ENCODE measurements around the gene MAP2.

Gene MAP2

GRCh38 chr2:209610631-209611030 lies 186.8 kb downstream of the MAP2 start:
- POLR2A ChIA-PET, result interaction anchor here (1.0 kb wide), 1 partner anchor 922 kb away, joined by 5 read pairs; no protein-coding TSS in a partner anchor

DNA sequence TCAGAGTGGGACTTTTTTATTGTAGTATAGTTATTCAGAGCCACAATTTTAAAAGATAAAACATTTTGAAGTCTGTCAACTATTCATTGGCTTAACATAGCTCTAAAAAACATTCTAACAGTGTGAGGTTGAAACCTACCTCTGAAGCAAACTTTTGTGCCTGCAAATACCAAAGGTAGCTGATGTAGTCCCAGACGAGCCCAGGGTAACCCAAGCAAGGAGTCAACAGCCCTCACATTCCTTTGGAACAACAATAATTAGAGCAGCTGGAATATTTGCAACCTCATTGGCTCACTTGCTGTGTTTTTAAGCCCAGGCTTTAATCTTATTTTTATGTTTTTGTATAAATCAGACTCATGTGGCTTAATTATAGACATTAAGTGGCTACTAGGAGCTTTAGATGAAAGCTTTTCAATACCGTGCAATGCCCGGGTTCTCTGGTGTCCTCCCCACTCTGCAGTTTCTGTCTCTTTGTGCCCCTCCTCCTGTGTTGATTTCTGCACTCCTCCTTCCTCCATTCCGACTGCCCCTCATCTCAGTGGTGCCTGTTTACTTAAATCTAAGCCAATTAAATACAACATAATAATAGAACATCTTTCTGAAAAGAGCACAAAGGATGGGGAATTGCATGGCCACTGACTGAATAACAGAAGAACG lies 189.9 kb downstream of the MAP2 start:
- no peak for DNase-seq
- H3K4me1 ChIP-seq (ENCODE audit: control extremely low read depth in 1 of 4, control insufficient read depth in 4 of 4, insufficient read depth in 4 of 4, low read length in 3 of 4), result no peaks in the 10 kb centered on the region
- ChIA-PET CTCF (no interaction called here), POLR2A (no interaction called here)
- H3K36me3 ChIP-seq (ENCODE audit: control insufficient read depth in 4 of 4, insufficient read depth in 4 of 4, low read length in 3 of 4), result no peaks in the 10 kb centered on the region
- H3K27me3 ChIP-seq (replicated peaks in 2 of 5; ENCODE audit: control insufficient read depth in 4 of 5, insufficient read depth in 5 of 5, low read length in 4 of 5), result peaks cover 0 to 7% (median 0%) of the 10 kb centered on the region in 5 experiments
- H3K27ac ChIP-seq (ENCODE audit: insufficient read depth in 1 of 2, low read depth in 1 of 2, low read length in 2 of 2, poor library complexity in 1 of 2, severe bottlenecking in 2 of 2), result no peak overlapping the region
- WGBS (ENCODE audit: insufficient coverage), result 64% methylated on average over 4 of the region's 5 CpGs
- no peak overlapping the region for H3K4me3 ChIP-seq (ENCODE audit: control insufficient read depth in 1 of 7, extremely low read depth in 1 of 7, insufficient read depth in 4 of 7, low read depth in 2 of 7, low read length in 6 of 7)
- peaks cover 0 to 4% (median 0%) of the 10 kb centered on the region in 5 experiments for H3K9me3 ChIP-seq (ENCODE audit: control extremely low read depth in 1 of 5, control insufficient read depth in 4 of 5, insufficient read depth in 2 of 5, low read depth in 1 of 5, low read length in 4 of 5)

More at GRCh38 chr2:209610631-209611030, 186.8 kb downstream of the MAP2 start:
- Histone ChIP-seq H3K27me3 (replicated peaks in 2 of 5; ENCODE audit: control insufficient read depth in 4 of 5, insufficient read depth in 5 of 5, low read length in 4 of 5) (peaks cover 0 to 7% (median 0%) of the 10 kb centered on the region in 5 experiments), H3K9me3 (ENCODE audit: control extremely low read depth in 1 of 5, control insufficient read depth in 4 of 5, insufficient read depth in 2 of 5, low read depth in 1 of 5, low read length in 4 of 5) (no peaks in the 10 kb centered on the region), H3K4me3 (ENCODE audit: control insufficient read depth in 1 of 7, extremely low read depth in 1 of 7, insufficient read depth in 4 of 7, low read depth in 2 of 7, low read length in 6 of 7) (no peak overlapping the region), H3K4me1 (ENCODE audit: control extremely low read depth in 1 of 4, control insufficient read depth in 4 of 4, insufficient read depth in 4 of 4, low read length in 3 of 4) (no peaks in the 10 kb centered on the region), H3K27ac (ENCODE audit: insufficient read depth in 1 of 2, low read depth in 1 of 2, low read length in 2 of 2, poor library complexity in 1 of 2, severe bottlenecking in 2 of 2) (no peak overlapping the region), H3K36me3 (ENCODE audit: control insufficient read depth in 4 of 4, insufficient read depth in 4 of 4, low read length in 3 of 4) (no peaks in the 10 kb centered on the region)
- CTCF ChIA-PET, result no interaction called here
- no peak for DNase-seq
- WGBS (ENCODE audit: insufficient coverage), result no CpG with 5 or more reads among the region's 1 CpG

- H3K36me3 ChIP-seq (ENCODE audit: control insufficient read depth in 4 of 4, insufficient read depth in 4 of 4, low read length in 3 of 4), result no peaks in the 10 kb centered on the region
- ChIA-PET CTCF (no interaction called here), POLR2A (interaction anchor here (0.6 kb wide), 1 partner anchor 554 kb away, joined by 3 read pairs; no protein-coding TSS in a partner anchor)
- peaks cover 0 to 7% (median 0%) of the 10 kb centered on the region in 5 experiments for H3K27me3 ChIP-seq (replicated peaks in 2 of 5; ENCODE audit: control insufficient read depth in 4 of 5, insufficient read depth in 5 of 5, low read length in 4 of 5)
- 33% methylated on average over 4 of the region's 6 CpGs for WGBS (ENCODE audit: insufficient coverage)
- H3K9me3 ChIP-seq (ENCODE audit: control extremely low read depth in 1 of 5, control insufficient read depth in 4 of 5, insufficient read depth in 2 of 5, low read depth in 1 of 5, low read length in 4 of 5), result peaks cover 0 to 4% (median 0%) of the 10 kb centered on the region in 5 experiments
- H3K27ac ChIP-seq (ENCODE audit: insufficient read depth in 1 of 2, low read depth in 1 of 2, low read length in 2 of 2, poor library complexity in 1 of 2, severe bottlenecking in 2 of 2), result no peak overlapping the region
- DNase-seq, result no peak
- H3K4me3 ChIP-seq (ENCODE audit: control insufficient read depth in 1 of 7, extremely low read depth in 1 of 7, insufficient read depth in 4 of 7, low read depth in 2 of 7, low read length in 6 of 7), result no peak overlapping the region
- no peaks in the 10 kb centered on the region for H3K4me1 ChIP-seq (ENCODE audit: control extremely low read depth in 1 of 4, control insufficient read depth in 4 of 4, insufficient read depth in 4 of 4, low read length in 3 of 4)
Observed at GRCh38 chr2:209614690-209615369, 191.0 kb downstream of the MAP2 start.

DNA sequence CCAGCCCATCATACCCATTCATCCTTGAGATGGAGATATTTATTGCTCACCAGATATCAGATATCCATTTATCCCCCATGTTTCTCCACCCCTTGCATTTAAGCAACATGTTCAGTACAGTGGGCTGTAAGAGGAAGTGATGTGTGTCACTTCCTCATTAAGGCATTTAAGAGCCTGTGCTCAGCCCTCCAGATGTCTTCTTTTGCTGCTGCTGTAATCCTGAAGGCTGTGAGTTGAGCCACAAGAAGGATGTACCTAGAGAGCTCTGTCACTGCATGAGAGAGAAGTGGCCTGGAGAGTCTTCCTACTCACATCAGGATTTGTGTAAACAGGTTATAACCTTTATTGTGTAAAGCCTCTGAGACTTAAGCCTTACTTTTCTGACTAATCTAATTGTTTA lies 195.9 kb downstream of the MAP2 start:
- Histone ChIP-seq H3K27ac (ENCODE audit: insufficient read depth in 1 of 2, low read depth in 1 of 2, low read length in 2 of 2, poor library complexity in 1 of 2, severe bottlenecking in 2 of 2) (no peak overlapping the region), H3K4me1 (ENCODE audit: control extremely low read depth in 1 of 4, control insufficient read depth in 4 of 4, insufficient read depth in 4 of 4, low read length in 3 of 4) (no peaks in the 10 kb centered on the region), H3K27me3 (replicated peaks in 2 of 5; ENCODE audit: control insufficient read depth in 4 of 5, insufficient read depth in 5 of 5, low read length in 4 of 5) (peaks cover 0 to 3% (median 0%) of the 10 kb centered on the region in 5 experiments), H3K9me3 (ENCODE audit: control extremely low read depth in 1 of 5, control insufficient read depth in 4 of 5, insufficient read depth in 2 of 5, low read depth in 1 of 5, low read length in 4 of 5) (peaks cover 0 to 4% (median 0%) of the 10 kb centered on the region in 5 experiments), H3K4me3 (ENCODE audit: control insufficient read depth in 1 of 7, extremely low read depth in 1 of 7, insufficient read depth in 4 of 7, low read depth in 2 of 7, low read length in 6 of 7) (no peak overlapping the region), H3K36me3 (ENCODE audit: control insufficient read depth in 4 of 4, insufficient read depth in 4 of 4, low read length in 3 of 4) (no peaks in the 10 kb centered on the region)
- POLR2A ChIA-PET, result no interaction called here
- CTCF ChIA-PET, result no interaction called here
- DNase-seq, result peak; percentile 2 to 65 (median 47)

DNA sequence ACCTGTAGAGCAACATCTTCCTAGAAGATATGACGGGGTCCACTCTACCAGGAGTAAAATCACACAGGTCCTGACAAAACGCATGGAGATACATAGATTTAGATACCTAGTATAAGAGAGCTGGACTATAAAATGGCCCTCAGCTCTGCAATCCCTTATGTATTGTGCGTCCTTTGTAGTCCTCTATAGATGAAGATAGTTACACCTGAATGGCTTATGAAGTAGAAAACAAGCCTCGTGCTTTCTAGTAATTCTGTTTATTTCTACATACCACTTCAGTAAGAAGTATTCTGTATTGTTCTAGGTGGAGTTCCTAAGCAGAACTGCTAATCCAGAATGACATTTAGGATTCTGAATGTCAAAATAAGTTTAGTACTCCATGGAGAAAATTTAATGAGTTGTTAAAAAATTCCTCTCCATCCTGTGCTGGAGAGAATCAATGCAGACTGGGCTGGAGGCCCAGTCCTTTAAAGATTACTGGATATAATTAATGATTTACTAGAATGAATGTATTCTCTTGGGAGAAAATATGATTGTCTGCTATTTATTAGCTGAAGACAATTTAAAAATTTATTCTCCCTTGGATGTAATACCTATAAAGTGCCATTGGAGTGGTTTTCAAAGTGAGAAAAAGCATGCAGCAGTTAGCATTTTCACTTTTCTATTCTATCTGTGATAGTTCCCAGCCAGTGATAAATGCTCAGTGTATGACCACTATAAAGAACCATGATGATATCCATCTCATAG lies 200.5 kb downstream of the MAP2 start:
- H3K36me3 ChIP-seq (ENCODE audit: control insufficient read depth in 4 of 4, insufficient read depth in 4 of 4, low read length in 3 of 4), result no peaks in the 10 kb centered on the region
- H3K4me1 ChIP-seq (ENCODE audit: control extremely low read depth in 1 of 4, control insufficient read depth in 4 of 4, insufficient read depth in 4 of 4, low read length in 3 of 4), result no peaks in the 10 kb centered on the region
- WGBS (ENCODE audit: insufficient coverage), result no CpG with 5 or more reads among the region's 4 CpGs
- H3K27me3 ChIP-seq (replicated peaks in 2 of 5; ENCODE audit: control insufficient read depth in 4 of 5, insufficient read depth in 5 of 5, low read length in 4 of 5), result no peaks in the 10 kb centered on the region
- ChIA-PET POLR2A (no interaction called here), CTCF (interaction anchor here (1.1 kb wide), 1 partner anchor 10 kb away, joined by 3 read pairs; no protein-coding TSS in a partner anchor)
- DNase-seq, result no peak
- H3K9me3 ChIP-seq (ENCODE audit: control extremely low read depth in 1 of 5, control insufficient read depth in 4 of 5, insufficient read depth in 2 of 5, low read depth in 1 of 5, low read length in 4 of 5), result no peaks in the 10 kb centered on the region
- no peak overlapping the region for H3K4me3 ChIP-seq (ENCODE audit: control insufficient read depth in 1 of 7, extremely low read depth in 1 of 7, insufficient read depth in 4 of 7, low read depth in 2 of 7, low read length in 6 of 7)
- no peak overlapping the region for H3K27ac ChIP-seq (ENCODE audit: insufficient read depth in 1 of 2, low read depth in 1 of 2, low read length in 2 of 2, poor library complexity in 1 of 2, severe bottlenecking in 2 of 2)

- POLR2A ChIA-PET, result no interaction called here
- Histone ChIP-seq H3K27ac (ENCODE audit: insufficient read depth in 1 of 2, low read depth in 1 of 2, low read length in 2 of 2, poor library complexity in 1 of 2, severe bottlenecking in 2 of 2) (no peak overlapping the region), H3K4me3 (ENCODE audit: control insufficient read depth in 1 of 7, extremely low read depth in 1 of 7, insufficient read depth in 4 of 7, low read depth in 2 of 7, low read length in 6 of 7) (no peak overlapping the region), H3K9me3 (ENCODE audit: control extremely low read depth in 1 of 5, control insufficient read depth in 4 of 5, insufficient read depth in 2 of 5, low read depth in 1 of 5, low read length in 4 of 5) (no peaks in the 10 kb centered on the region), H3K4me1 (ENCODE audit: control extremely low read depth in 1 of 4, control insufficient read depth in 4 of 4, insufficient read depth in 4 of 4, low read length in 3 of 4) (no peaks in the 10 kb centered on the region), H3K27me3 (replicated peaks in 2 of 5; ENCODE audit: control insufficient read depth in 4 of 5, insufficient read depth in 5 of 5, low read length in 4 of 5) (no peaks in the 10 kb centered on the region), H3K36me3 (ENCODE audit: control insufficient read depth in 4 of 4, insufficient read depth in 4 of 4, low read length in 3 of 4) (no peaks in the 10 kb centered on the region)
- no peak for DNase-seq
- CTCF ChIA-PET, result no interaction called here
Observed at GRCh38 chr2:209629597-209629996, 205.8 kb downstream of the MAP2 start.

- Histone ChIP-seq H3K4me3 (ENCODE audit: control insufficient read depth in 1 of 7, extremely low read depth in 1 of 7, insufficient read depth in 4 of 7, low read depth in 2 of 7, low read length in 6 of 7) (no peak overlapping the region), H3K9me3 (ENCODE audit: control extremely low read depth in 1 of 5, control insufficient read depth in 4 of 5, insufficient read depth in 2 of 5, low read depth in 1 of 5, low read length in 4 of 5) (no peaks in the 10 kb centered on the region), H3K36me3 (ENCODE audit: control insufficient read depth in 4 of 4, insufficient read depth in 4 of 4, low read length in 3 of 4) (no peaks in the 10 kb centered on the region), H3K27me3 (replicated peaks in 2 of 5; ENCODE audit: control insufficient read depth in 4 of 5, insufficient read depth in 5 of 5, low read length in 4 of 5) (no peaks in the 10 kb centered on the region), H3K4me1 (ENCODE audit: control extremely low read depth in 1 of 4, control insufficient read depth in 4 of 4, insufficient read depth in 4 of 4, low read length in 3 of 4) (no peaks in the 10 kb centered on the region), H3K27ac (ENCODE audit: insufficient read depth in 1 of 2, low read depth in 1 of 2, low read length in 2 of 2, poor library complexity in 1 of 2, severe bottlenecking in 2 of 2) (no peak overlapping the region)
- ChIA-PET CTCF (interaction anchor here (1.2 kb wide), 1 partner anchor 10 kb away, joined by 3 read pairs; no protein-coding TSS in a partner anchor), POLR2A (no interaction called here)
- DNase-seq, result no peak
- WGBS (ENCODE audit: insufficient coverage), result 43% methylated on average over 1 of the region's 2 CpGs
Observed at GRCh38 chr2:209633911-209634310, 210.1 kb downstream of the MAP2 start.
